GM19351 (cell line): ENCODE results near the gene PXN.

ENCODE experiments used
- ATAC-seq: cut with Tn5 transposase; IDR thresholded peaks from one replicate; pipeline ENCODE4 v1.9.1; 2021; ENCODE audit warnings: mild to moderate bottlenecking, moderate library complexity; ENCODE audit not compliant: unreplicated experiment

The PXN gene

DNA sequence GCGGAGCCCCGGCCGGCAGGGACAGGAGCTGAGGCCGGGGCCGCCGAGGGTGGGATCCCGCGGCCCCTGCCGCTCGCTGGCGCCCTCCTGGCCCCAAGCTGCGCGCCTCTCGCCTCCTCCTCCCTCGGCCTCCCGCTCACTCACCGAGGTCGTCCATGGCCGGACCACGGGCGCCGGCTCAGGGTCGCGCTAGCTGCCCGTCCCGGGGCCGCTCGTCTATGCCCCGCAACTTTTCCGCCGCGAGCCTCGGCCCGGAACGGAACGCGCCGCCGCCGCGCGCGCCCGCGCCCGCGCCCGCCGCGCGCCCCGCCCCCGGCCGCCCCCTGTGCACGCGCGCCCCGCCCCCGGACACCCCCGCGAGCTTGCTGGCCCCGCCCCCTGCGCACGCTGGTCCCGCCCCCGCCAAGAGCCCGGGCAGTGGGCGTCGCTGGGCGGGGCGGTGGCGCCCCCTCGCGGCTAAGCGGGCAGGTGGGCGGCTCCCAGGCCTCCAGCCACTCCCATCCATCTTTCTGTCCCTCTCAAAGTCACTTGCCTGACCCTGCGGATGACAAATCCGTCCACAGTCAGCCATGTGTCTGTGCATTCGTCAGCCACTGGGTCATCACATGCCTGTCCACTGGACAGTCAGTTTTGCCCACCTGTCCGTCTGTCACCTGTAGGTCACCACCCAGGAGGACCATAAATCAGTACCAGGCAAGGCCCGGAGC, at the start of gene PXN:
PXN (minus strand) TSS at position 258 of the 707 bp plus-strand sequence; CDS start at position 157, 101 bp downstream.
- ATAC-seq = peak; percentile 84

GRCh38 chr12:120314220-120314619, 48.7 kb upstream of the PXN start:
- ATAC-seq = no peak

DNA sequence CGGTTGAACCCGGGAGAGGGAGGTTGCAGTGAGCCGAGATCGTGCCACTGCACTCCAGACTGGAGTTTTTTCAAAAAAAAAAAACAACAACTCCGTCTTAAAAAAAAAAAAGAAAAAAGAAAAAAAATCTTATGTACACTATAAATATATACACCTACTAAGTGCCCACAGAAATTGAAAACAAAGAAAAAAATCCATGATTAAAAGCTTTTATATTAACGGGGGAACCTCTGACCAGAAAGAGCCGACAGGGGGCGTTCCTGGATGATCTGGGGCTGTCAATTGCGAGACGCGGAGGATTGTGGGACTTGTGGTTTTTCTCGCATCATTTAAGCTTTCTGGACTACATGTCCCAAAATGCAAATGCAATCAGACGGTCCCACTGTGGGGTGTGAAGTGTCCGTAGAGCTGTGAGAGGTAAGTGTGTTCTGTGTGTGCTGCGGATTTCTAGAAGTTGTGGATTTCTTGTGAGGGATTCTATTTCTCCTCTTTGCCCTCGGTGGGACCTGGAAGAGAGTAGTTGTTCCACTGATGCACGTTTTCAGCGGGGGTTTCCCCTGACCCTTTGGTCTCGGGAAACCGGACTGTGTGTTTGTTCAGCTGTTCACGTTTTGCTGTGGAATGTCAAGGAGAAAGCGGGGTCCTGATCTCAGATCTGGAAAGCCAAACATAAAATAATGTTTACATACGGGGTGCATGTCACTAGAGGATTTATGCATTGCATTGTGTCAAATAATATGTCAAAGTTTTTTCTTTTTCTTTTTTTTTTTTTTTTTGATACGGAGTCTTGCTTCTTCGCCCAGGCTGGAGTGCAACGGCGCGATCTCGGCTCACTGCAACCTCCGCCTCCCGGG, 36.7 kb upstream of the PXN start, which contains the start of gene SIRT4:
SIRT4 (plus strand) TSS at position 360 of the 854 bp plus-strand sequence. CDS start 1,241 bp downstream, outside the sequence.
- ATAC-seq = peak; percentile 98

DNA sequence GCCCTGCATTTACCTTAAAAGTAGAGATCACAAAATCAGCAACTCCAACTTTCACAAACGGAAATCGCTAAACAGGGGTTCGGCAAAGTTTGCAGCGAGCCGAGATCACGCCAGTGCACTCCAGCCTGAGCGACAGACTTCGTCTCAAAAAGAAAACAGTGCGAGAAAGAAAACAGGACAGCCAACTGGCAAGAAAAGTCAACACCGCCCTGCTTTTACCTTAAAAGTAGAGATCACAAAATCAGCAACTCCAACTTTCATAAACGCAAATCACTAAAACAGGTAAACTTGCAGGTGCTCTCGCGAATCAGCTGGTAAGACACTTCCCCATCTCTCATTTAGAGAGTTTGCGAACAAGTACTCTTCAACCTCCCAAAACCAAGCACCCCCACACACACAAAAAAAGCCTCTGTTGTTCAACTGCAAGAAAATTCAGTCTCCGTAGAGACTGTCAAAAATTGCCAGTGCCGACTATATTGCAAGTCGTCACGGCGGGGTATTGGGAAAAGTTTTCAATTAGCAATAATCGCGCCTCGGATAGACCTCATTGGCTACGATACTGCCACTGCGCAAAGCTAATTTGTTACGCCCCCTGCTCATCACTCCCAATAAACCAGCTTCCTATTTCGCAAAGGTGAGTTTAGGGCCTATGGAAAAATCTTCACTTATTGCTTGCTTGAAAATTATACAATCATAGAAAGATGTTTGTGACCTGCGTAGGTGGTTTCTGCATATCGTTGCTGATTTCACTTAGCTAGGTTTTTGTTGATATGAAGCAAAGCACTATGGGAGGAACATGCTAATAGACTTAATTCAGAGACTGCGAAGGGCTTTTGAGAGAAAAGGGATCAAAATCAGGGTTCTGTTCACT, 27.4 kb upstream of the PXN start, which contains the start of gene RNU4-1:
RNU4-1 (minus strand) TSS at position 577 of the 871 bp plus-strand sequence.
- peak; percentile 52 for ATAC-seq

DNA sequence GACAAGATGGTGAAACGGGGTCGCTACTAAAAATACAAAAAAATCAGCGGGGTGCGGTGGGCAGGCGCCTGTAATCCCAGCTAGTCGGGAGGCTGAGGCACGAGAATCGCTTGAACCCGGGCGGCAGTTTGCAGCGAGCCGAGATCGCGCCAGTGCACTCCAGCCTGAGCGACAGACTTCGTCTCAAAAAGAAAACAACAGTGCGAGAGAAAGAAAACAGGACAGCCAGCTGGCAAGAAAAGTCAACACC, 26.8 kb upstream of the PXN start:
- ATAC-seq = peak; percentile 3

DNA sequence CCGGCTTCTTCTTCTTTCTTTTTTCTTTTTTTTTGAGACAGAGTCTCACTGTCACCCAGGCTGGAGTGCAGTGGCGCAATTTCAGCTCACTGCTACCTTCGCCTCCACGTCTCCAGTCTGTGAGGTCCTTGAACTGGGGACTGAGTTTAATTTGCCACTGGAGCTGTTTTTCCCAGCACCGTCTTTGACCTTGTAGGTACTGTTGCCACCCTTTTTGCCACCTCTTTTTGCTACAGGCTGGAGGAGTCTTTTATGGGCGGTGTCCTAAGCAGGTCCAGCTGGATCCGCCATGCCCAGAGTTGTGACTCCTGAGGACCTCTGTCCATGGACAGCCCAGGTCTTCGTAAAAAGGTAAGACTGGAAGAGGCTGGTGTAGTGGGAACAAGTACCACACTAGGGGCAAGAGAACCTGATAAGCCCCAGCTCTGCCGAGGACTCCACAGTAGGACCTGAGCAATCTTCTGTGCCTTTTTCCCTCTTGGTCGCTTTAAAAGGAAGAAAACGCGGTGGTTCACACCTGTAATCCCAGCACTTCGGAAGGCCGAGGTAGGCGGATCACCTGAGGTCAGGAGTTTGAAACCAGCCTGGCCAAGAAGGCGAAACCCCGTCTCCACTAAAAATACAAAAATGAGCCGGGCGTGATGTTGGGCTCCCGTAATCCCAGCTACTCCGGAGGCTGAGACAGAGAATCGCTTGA, 25.2 kb upstream of the PXN start:
- ATAC-seq = no peak

DNA sequence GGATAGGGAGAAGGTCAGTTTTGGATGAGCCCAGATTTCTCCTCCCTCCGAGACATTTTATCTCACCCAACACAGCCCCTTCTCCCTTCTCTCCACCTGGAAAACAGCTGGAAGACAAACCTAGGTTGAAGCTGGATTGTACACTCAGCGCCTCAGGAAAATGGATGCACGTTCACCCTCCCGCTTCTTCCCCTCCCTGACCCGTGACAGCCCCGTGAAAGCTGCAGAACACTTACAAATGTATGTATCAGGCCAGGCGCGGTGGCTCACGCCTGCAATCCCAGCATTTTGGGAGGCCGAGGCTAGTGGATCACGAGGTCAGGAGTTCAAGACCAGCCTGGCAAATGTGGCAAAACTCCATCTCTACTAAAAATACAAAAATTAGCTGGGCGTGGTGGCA, 22.0 kb upstream of the PXN start:
- no peak for ATAC-seq

GRCh38 chr12:120286768-120287490, 21.4 kb upstream of the PXN start:
- ATAC-seq = no peak

- ATAC-seq = no peak
These were observed 18.9 kb upstream of the PXN start for GRCh38 chr12:120284381-120284780.

GRCh38 chr12:120283318-120283717, 17.8 kb upstream of the PXN start:
- no peak for ATAC-seq

DNA sequence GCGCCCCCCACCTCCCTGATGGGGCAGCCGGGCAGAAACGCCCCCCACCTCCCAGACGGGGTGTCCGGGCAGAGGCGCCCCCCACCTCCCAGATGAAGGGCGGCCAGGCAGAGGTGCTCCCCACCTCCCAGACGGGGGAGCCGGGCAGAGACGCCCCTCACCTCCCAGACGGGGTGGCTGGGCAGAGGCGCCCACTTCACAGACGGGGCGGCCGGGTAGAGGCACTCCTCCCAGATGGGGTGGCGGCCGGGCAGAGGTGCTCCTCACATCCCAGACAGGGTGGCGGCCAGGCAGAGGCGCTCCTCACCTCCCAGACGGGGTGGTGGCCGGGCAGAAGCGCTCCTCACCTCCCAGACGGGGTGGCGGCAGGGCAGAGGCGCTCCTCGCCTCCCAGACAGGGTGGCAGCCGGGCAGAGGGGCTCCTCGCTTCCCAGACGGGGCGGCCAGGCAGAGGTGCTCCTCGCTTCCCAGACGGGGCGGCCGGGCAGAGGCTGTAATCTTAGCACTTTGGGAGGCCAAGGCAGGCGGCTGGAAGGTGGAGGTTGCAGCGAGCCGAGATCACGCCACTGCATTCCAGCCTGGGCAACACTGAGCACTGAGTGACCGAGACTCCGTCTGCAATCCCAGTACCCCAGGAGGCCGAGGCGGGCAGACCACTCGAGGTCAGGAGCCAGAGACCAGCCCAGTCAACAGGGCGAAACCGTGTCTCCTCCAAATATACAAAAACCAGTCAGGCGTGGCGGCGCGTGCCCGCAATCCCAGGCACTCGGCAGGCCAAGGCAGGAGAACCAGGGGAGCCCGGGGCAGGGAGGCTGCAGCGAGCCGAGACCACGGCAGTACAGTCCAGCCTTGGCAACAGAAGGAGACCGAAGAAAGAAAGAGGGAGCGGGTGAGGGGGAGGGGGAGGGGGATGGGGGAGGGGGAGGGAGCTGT, 12.9 kb upstream of the PXN start:
- no peak for ATAC-seq

GRCh38 chr12:120276734-120277133, 11.2 kb upstream of the PXN start:
- ATAC-seq = no peak

- no peak for ATAC-seq
These were observed 2.2 kb upstream of the PXN start for GRCh38 chr12:120267736-120268135.

DNA sequence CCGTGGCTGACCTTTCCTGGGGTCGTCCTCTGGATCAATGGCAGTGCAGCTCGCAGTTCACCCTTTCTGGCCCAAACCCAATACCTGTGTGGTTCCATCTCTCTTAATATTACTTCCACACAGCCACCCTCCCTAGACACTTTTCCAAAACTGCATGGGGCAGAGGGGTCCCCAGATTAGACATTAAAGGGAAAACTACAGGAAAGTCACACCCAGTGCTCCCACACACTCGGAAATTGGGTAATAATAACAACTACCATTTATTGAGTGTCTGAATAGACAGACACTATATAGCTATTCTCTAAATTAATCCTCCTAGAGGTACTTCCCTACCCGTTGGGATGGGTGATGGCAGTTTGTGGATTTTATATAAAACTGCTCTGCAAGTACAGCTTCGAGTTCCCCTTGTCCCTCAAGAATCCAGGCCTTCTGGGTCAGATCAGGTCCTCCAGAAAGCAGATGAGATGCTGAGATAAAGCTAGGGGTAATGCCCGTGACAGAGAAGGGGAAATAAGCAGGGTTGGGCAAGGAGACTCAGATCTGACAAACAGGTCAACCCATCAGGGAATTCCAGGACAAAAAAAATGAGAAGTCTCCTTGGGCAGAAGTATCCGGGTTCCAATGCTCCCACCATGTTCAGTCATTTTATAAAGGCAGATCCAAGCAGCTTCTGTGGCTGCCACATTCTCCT, 795 bp upstream of the PXN start:
- ATAC-seq = no peak

DNA sequence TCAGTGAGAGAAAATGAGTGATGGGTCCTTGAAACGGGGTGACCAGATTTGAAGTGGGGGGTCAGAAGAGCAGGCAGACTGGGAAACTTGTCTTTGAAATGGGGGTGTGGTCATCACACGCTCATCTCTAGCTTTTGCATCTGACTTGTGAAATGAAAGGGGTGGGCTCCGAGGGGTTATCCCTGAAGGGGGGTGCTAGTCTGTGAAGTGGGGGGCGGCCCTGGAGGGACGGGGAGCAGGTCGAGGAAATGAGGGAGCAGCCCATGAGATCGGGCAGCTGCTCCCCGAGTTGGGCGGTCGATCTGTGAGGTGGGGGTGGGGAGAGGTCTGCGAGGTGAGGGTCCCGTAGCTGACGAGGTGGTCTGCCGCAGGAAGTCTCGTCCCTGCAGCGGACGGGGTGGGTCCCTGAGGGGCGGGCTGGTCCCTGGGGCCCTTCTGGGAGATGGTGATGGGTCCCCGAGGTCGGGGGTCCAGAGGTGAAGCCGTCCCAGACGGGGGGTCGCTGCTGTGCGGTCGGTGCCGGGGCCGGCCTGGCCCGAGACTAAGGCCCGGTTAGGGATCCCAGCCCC, 542 bp downstream of the PXN start:
- no peak for ATAC-seq

- no peak for ATAC-seq
These were observed 1.2 kb downstream of the PXN start for GRCh38 chr12:120264086-120264903.

- no peak for ATAC-seq
These were observed 1.8 kb downstream of the PXN start for GRCh38 chr12:120263748-120264085.
